WTC11 (cell line): ENCODE results near the gene SPDYC. TPM values are rescaled to one million over a fixed set of nuclear protein-coding genes. Genes with fewer than 3 reads are reported as not detected.

Experiments used
- ATAC-seq: fragments of 200-7000 bp; cut with Tn5 transposase; 2 replicates; pipeline ENCODE4 v1.10.0; 2021; ENCODE audit warnings: mild to moderate bottlenecking, moderate library complexity
- CTCF ChIA-PET: fragments of 300-600 bp; sonication (Branson Sonifier 250); formaldehyde crosslinking; loops from one replicate; lab custom pipeline; 2021; ENCODE audit warnings: antibody characterized with exemption; lab: Charles Lee
- POLR2A ChIA-PET: fragments of 350-600 bp; sonication (Branson Sonifier 250); formaldehyde crosslinking; loops from one replicate; lab custom pipeline; 2021; ENCODE audit warnings: antibody characterized with exemption; lab: Charles Lee
- DNase-seq: peaks from one replicate; pipeline ENCODE4 v3.0.0; 2021; ENCODE audit warnings: low spot score
- H3K27ac Mint-ChIP-seq: 2 replicates; pipeline ENCODE4 v1.8.0; 2021; ENCODE audit warnings: mixed read lengths
- H3K27me3 Mint-ChIP-seq: 2 replicates; pipeline ENCODE4 v1.8.0; 2021; ENCODE audit warnings: low read depth, mild to moderate bottlenecking, moderate library complexity, mixed read lengths
- H3K36me3 Mint-ChIP-seq: 2 replicates; pipeline ENCODE4 v1.8.0; 2021; ENCODE audit warnings: mixed read lengths
- H3K4me1 Mint-ChIP-seq: 2 replicates; pipeline ENCODE4 v1.8.0; 2022; ENCODE audit warnings: mixed read lengths
- H3K4me3 Mint-ChIP-seq: 2 replicates; pipeline ENCODE4 v1.8.0; 2021; ENCODE audit warnings: mild to moderate bottlenecking, moderate library complexity, mixed read lengths
- H3K9me3 Mint-ChIP-seq: 2 replicates; pipeline ENCODE4 v1.8.0; 2021; ENCODE audit warnings: mixed read lengths
- CREB1 ChIP-seq: sonication (generic); formaldehyde crosslinking; IDR thresholded peaks from 2 replicates; pipeline ENCODE4 v1.8.0; 2023; ENCODE audit warnings: mild to moderate bottlenecking, missing genetic modification reagents
- CREM ChIP-seq: sonication (generic); formaldehyde crosslinking; IDR thresholded peaks from 2 replicates; pipeline ENCODE4 v1.8.1; 2022; ENCODE audit warnings: mild to moderate bottlenecking, missing genetic modification reagents, moderate library complexity
- E2F4 ChIP-seq: sonication (generic); formaldehyde crosslinking; IDR thresholded peaks from 2 replicates; pipeline ENCODE4 v1.8.1; 2022; ENCODE audit warnings: low read depth, mild to moderate bottlenecking, moderate library complexity, missing genetic modification reagents, borderline replicate concordance
- E2F5 ChIP-seq: sonication (generic); formaldehyde crosslinking; IDR thresholded peaks from 2 replicates; pipeline ENCODE4 v1.8.1; 2022; ENCODE audit warnings: mild to moderate bottlenecking, moderate library complexity, missing genetic modification reagents
- EMX1 ChIP-seq: fragments of 250-450 bp; sonication (Bioruptor Pico); IDR thresholded peaks from 2 replicates; pipeline ENCODE4 v1.8.0; 2021; ENCODE audit warnings: mild to moderate bottlenecking
- ESRRA ChIP-seq: sonication (generic); formaldehyde crosslinking; IDR thresholded peaks from 2 replicates; pipeline ENCODE4 v1.8.1; 2022; ENCODE audit warnings: mild to moderate bottlenecking, missing genetic modification reagents, borderline replicate concordance
- IRF2 ChIP-seq: sonication (generic); formaldehyde crosslinking; IDR thresholded peaks from 2 replicates; pipeline ENCODE4 v1.8.0; 2022; ENCODE audit warnings: low read depth, missing genetic modification reagents, borderline replicate concordance
- JUN ChIP-seq: sonication (generic); formaldehyde crosslinking; IDR thresholded peaks from 2 replicates; pipeline ENCODE4 v1.8.0; 2023; ENCODE audit warnings: mild to moderate bottlenecking, missing genetic modification reagents
- NFE2L1 ChIP-seq: sonication (generic); formaldehyde crosslinking; IDR thresholded peaks from 2 replicates; pipeline ENCODE4 v1.8.1; 2023; ENCODE audit warnings: missing genetic modification reagents
- PREB ChIP-seq: sonication (generic); formaldehyde crosslinking; IDR thresholded peaks from 2 replicates; pipeline ENCODE4 v1.8.1; 2022; ENCODE audit warnings: mild to moderate bottlenecking, missing genetic modification reagents, moderate library complexity, borderline replicate concordance
- PRRX2 ChIP-seq: fragments of 250-450 bp; sonication (Bioruptor Pico); IDR thresholded peaks from 2 replicates; pipeline ENCODE4 v1.8.0; 2021; ENCODE audit warnings: mild to moderate bottlenecking
- RELA ChIP-seq: sonication (generic); formaldehyde crosslinking; IDR thresholded peaks from 2 replicates; pipeline ENCODE4 v1.8.1; 2022; ENCODE audit warnings: missing genetic modification reagents, mild to moderate bottlenecking, borderline replicate concordance
- SOX15 ChIP-seq: fragments of 250-450 bp; sonication (Bioruptor Pico); IDR thresholded peaks from 2 replicates; pipeline ENCODE4 v1.9.0; 2021; ENCODE audit warnings: mild to moderate bottlenecking
- ZNF121 ChIP-seq: sonication (generic); formaldehyde crosslinking; IDR thresholded peaks from 2 replicates; pipeline ENCODE4 v1.8.0; 2023; ENCODE audit warnings: missing genetic modification reagents
- ZNF396 ChIP-seq: fragments of 250-450 bp; sonication (Bioruptor Pico); IDR thresholded peaks from 2 replicates; pipeline ENCODE4 v1.8.0; 2021; ENCODE audit warnings: mild to moderate bottlenecking, moderate library complexity, borderline replicate concordance
- ZNF423 ChIP-seq: fragments of 250-450 bp; sonication (Bioruptor Pico); IDR thresholded peaks from 2 replicates; pipeline ENCODE4 v2.1.2; 2022; ENCODE audit warnings: mild to moderate bottlenecking, moderate library complexity
- ZNF671 ChIP-seq: fragments of 250-450 bp; sonication (Bioruptor Pico); IDR thresholded peaks from 2 replicates; pipeline ENCODE4 v1.8.0; 2021; ENCODE audit warnings: mild to moderate bottlenecking
- total RNA-seq: library from RNA; stranded (reverse); gene quantifications from 3 replicates; pipeline ENCODE4 v1.2.3, GENCODE V29; 2021
- TF ChIP-seq, protein P1 (sequence below): fragments of 250-450 bp; sonication (Bioruptor Pico); IDR thresholded peaks from 2 replicates; pipeline ENCODE4 v2.1.2; 2022; ENCODE audit warnings: mild to moderate bottlenecking, moderate library complexity
- TF ChIP-seq, protein P2 (sequence below): sonication (generic); formaldehyde crosslinking; IDR thresholded peaks from 2 replicates; pipeline ENCODE4 v1.8.1; 2023; ENCODE audit warnings: mild to moderate bottlenecking, missing genetic modification reagents, moderate library complexity
- TF ChIP-seq, protein P3 (sequence below): fragments of 250-450 bp; sonication (Bioruptor Pico); IDR thresholded peaks from 2 replicates; pipeline ENCODE4 v1.9.0; 2021; ENCODE audit warnings: mild to moderate bottlenecking
- TF ChIP-seq, protein P4 (sequence below): sonication (generic); formaldehyde crosslinking; IDR thresholded peaks from 2 replicates; pipeline ENCODE4 v1.8.0; 2022; ENCODE audit warnings: mild to moderate bottlenecking, missing genetic modification reagents
- TF ChIP-seq, protein P5 (sequence below): fragments of 250-450 bp; sonication (Bioruptor Pico); conservative IDR thresholded peaks from 2 replicates; pipeline ENCODE4 v1.9.0; 2021; ENCODE audit warnings: mild to moderate bottlenecking
- TF ChIP-seq, protein P6 (sequence below): sonication (generic); formaldehyde crosslinking; IDR thresholded peaks from 2 replicates; pipeline ENCODE4 v1.8.1; 2023; ENCODE audit warnings: mild to moderate bottlenecking, missing genetic modification reagents

Gene SPDYC
- total RNA-seq, 1 experiment from 2014 or later: 0.35 TPM

DNA sequence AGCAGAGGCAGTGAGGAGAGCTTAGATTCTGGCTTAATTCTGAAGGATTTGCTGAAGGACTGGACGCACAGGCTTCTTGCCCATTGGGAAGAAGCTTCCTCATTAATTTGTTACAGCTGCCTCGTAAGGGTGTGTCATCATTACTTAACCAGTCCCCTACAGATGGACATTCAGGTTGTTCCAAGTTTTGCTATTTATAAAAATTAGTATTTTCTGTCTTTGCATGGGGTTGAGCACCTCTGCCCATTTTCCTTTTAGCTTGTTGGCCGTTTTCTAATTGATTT lies 49.8 kb downstream of the SPDYC start:
- H3K4me1 Mint-ChIP-seq: peaks cover 22% of the 10 kb centered on the region
- H3K4me3 Mint-ChIP-seq: no peak overlapping the region
- H3K9me3 Mint-ChIP-seq: no peaks in the 10 kb centered on the region
- TF ChIP-seq NFE2L1 (CRISPR knock-in tag) (no peak), ZNF121 (no peak), ZNF671 (CRISPR knock-in tag) (no peak), CREM (no peak), JUN (CRISPR knock-in tag) (no peak), PREB (CRISPR knock-in tag) (no peak), ZNF423 (CRISPR knock-in tag) (no peak), E2F5 (CRISPR knock-in tag) (no peak), PRRX2 (CRISPR knock-in tag) (no peak), CREB1 (CRISPR knock-in tag) (no peak), EMX1 (no peak)
- TF ChIP-seq, protein P1, sequence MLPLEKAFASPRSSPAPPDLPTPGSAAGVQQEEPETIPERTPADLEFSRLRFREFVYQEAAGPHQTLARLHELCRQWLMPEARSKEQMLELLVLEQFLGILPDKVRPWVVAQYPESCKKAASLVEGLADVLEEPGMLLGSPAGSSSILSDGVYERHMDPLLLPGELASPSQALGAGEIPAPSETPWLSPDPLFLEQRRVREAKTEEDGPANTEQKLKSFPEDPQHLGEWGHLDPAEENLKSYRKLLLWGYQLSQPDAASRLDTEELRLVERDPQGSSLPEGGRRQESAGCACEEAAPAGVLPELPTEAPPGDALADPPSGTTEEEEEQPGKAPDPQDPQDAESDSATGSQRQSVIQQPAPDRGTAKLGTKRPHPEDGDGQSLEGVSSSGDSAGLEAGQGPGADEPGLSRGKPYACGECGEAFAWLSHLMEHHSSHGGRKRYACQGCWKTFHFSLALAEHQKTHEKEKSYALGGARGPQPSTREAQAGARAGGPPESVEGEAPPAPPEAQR: no peak
- TF ChIP-seq, protein P2, sequence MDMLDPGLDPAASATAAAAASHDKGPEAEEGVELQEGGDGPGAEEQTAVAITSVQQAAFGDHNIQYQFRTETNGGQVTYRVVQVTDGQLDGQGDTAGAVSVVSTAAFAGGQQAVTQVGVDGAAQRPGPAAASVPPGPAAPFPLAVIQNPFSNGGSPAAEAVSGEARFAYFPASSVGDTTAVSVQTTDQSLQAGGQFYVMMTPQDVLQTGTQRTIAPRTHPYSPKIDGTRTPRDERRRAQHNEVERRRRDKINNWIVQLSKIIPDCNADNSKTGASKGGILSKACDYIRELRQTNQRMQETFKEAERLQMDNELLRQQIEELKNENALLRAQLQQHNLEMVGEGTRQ (CRISPR knock-in tag): no peak
- TF ChIP-seq, protein P3, sequence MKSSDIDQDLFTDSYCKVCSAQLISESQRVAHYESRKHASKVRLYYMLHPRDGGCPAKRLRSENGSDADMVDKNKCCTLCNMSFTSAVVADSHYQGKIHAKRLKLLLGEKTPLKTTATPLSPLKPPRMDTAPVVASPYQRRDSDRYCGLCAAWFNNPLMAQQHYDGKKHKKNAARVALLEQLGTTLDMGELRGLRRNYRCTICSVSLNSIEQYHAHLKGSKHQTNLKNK (CRISPR knock-in tag): no peak
- TF ChIP-seq, protein P4, sequence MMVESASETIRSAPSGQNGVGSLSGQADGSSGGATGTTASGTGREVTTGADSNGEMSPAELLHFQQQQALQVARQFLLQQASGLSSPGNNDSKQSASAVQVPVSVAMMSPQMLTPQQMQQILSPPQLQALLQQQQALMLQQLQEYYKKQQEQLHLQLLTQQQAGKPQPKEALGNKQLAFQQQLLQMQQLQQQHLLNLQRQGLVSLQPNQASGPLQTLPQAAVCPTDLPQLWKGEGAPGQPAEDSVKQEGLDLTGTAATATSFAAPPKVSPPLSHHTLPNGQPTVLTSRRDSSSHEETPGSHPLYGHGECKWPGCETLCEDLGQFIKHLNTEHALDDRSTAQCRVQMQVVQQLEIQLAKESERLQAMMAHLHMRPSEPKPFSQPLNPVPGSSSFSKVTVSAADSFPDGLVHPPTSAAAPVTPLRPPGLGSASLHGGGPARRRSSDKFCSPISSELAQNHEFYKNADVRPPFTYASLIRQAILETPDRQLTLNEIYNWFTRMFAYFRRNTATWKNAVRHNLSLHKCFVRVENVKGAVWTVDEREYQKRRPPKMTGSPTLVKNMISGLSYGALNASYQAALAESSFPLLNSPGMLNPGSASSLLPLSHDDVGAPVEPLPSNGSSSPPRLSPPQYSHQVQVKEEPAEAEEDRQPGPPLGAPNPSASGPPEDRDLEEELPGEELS: no peak
- TF ChIP-seq, protein P5, sequence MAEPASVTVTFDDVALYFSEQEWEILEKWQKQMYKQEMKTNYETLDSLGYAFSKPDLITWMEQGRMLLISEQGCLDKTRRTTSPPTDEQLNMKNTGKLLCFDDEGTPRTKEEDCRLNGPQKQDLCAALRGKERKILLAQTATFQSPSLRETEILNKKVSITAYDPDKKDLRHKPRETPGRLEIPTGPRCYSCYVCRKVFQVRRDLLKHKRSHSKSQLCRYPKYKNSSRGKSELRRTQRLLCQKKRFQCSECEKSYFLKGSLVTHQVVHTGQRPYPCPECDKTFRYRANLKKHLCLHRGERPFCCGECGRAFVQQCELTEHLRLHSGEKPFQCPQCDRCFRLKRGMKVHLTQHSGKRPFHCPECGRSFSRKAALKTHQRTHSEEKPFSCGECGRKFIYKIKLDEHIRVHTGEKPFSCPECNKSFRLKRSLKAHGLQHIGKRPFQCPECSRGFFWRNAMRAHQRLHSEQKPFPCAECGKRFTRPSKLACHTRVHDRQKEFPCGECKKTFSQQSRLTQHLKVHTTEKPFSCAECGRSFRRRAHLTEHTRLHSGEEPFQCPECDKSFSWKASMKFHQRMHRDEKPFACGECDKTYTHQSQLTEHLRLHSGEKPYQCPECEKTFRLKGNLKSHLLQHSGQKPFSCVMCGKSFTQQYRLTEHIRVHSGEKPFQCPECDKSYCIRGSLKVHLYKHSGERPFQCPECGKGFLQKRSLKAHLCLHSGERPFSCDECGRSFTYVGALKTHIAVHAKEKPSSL (CRISPR knock-in tag): no peak
- ATAC-seq (no peak), DNase-seq (no peak)
- H3K27me3 Mint-ChIP-seq: no peaks in the 10 kb centered on the region
- CTCF ChIA-PET: interaction anchor here (0.6 to 1.5 kb wide), 4 partner anchors 15 to 56 kb away, joined by 4 to 5 read pairs (median 4); no protein-coding TSS in a partner anchor
- H3K27ac Mint-ChIP-seq: no peak overlapping the region
- H3K36me3 Mint-ChIP-seq: peaks cover 10% of the 10 kb centered on the region
- POLR2A ChIA-PET: interaction anchor here (0.6 kb wide), 1 partner anchor 347 kb away, joined by 3 read pairs; no protein-coding TSS in a partner anchor

DNA sequence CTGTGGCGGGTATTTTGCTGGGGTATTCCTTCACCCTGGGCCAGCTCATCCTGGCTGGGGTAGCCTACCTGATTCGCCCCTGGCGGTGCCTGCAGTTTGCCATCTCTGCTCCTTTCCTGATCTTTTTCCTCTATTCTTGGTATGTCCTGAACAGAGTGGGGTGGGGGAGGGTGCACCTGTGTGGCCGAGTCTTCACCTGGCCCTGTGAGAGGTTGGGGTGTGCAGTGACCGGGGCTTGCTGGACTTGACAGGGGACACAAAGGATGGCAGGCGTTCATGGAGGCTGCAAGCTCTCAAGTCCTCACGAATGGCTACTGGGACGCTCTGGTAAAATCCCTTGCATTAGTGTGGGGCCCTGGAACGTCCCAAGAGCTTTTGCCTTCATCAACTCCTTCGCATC lies 51.0 kb downstream of the SPDYC start:
- ATAC-seq: no peak
- no peak for DNase-seq
- Mint-ChIP-seq H3K4me1 (peaks cover 26% of the 10 kb centered on the region), H3K4me3 (no peak overlapping the region), H3K36me3 (peaks cover 10% of the 10 kb centered on the region), H3K27me3 (no peaks in the 10 kb centered on the region), H3K27ac (no peak overlapping the region), H3K9me3 (no peaks in the 10 kb centered on the region)
- ChIA-PET POLR2A (no interaction called here), CTCF (interaction anchor here (0.6 to 1.7 kb wide), 4 partner anchors 29 to 367 kb away, joined by 3 to 6 read pairs (median 5); partner anchors contain the start of gene CDC42EP2)
- TF ChIP-seq ESRRA: no peak
- no peak for TF ChIP-seq ZNF121
- TF ChIP-seq SOX15: no peak
- no peak for TF ChIP-seq RELA (CRISPR knock-in tag)
- no peak for TF ChIP-seq ZNF396 (CRISPR knock-in tag)
- no peak for TF ChIP-seq E2F4
- TF ChIP-seq, protein P2 (CRISPR knock-in tag): no peak
- TF ChIP-seq, protein P6, sequence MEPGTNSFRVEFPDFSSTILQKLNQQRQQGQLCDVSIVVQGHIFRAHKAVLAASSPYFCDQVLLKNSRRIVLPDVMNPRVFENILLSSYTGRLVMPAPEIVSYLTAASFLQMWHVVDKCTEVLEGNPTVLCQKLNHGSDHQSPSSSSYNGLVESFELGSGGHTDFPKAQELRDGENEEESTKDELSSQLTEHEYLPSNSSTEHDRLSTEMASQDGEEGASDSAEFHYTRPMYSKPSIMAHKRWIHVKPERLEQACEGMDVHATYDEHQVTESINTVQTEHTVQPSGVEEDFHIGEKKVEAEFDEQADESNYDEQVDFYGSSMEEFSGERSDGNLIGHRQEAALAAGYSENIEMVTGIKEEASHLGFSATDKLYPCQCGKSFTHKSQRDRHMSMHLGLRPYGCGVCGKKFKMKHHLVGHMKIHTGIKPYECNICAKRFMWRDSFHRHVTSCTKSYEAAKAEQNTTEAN (CRISPR knock-in tag): no peak
- TF ChIP-seq IRF2 (CRISPR knock-in tag): no peak
